K562 (cell line): ENCODE measurements around the gene MALSU1. TPM values are rescaled to one million over a fixed set of nuclear protein-coding genes. Genes with fewer than 3 reads are reported as not detected.

Experiments
- ADNP ChIP-seq: fragments of 200-800 bp; sonication (Bioruptor generic); IDR thresholded peaks from 2 replicates; pipeline ENCODE4 v1.6.1; 2016; ENCODE audit warnings: missing genetic modification characterization, missing compliant biosample characterization
- CBX2 ChIP-seq: fragments of 200-600 bp; sonication (generic); IDR thresholded peaks from one replicate; pipeline ENCODE4 v1.6.1; 2012; ENCODE audit warnings: mild to moderate bottlenecking, low read length, inconsistent platforms; ENCODE audit not compliant: insufficient read depth, poor library complexity, severe bottlenecking
- FOXP4 ChIP-seq: sonication (generic); formaldehyde crosslinking; IDR thresholded peaks from 2 replicates; pipeline ENCODE4 v1.8.0; 2022; ENCODE audit warnings: mild to moderate bottlenecking, missing genetic modification reagents, borderline replicate concordance
- HDAC1 ChIP-seq, 2 experiments: fragments of 450-650 bp; IDR thresholded peaks; 2 replicates each; pipeline ENCODE4 v1.6.1; 2016 to 2017; ENCODE audit warnings: inconsistent platforms in 1 of 2, mild to moderate bottlenecking in 1 of 2, moderate library complexity in 1 of 2
- HDAC2 ChIP-seq: fragments of 450-650 bp; IDR thresholded peaks from 2 replicates; pipeline ENCODE4 v1.6.1; 2016; ENCODE audit warnings: mild to moderate bottlenecking
- NR2C2 ChIP-seq, 2 experiments: fragments of 200-800 bp in 1 of 2; sonication (Bioruptor generic) in 1 of 2; sonication (generic) in 1 of 2; formaldehyde crosslinking in 1 of 2; IDR thresholded peaks; 2 replicates each; pipeline versions ENCODE4 v1.6.1 to v1.8.0; 2016 to 2022; ENCODE audit warnings: mild to moderate bottlenecking in 1 of 2, missing compliant biosample characterization in 1 of 2, missing genetic modification characterization in 1 of 2, missing genetic modification reagents in 1 of 2
- PTBP1 ChIP-seq: fragments of 200-400 bp; formaldehyde crosslinking; IDR thresholded peaks from 2 replicates; pipeline ENCODE4 v1.6.1; 2017; ENCODE audit warnings: low read depth, low read length
- RBM25 ChIP-seq: fragments of 200-400 bp; formaldehyde crosslinking; IDR thresholded peaks from 2 replicates; pipeline ENCODE4 v1.6.1; 2018; ENCODE audit warnings: low read length, low read depth, moderate library complexity; ENCODE audit not compliant: severe bottlenecking
- TAF15 ChIP-seq: fragments of 200-400 bp; formaldehyde crosslinking; IDR thresholded peaks from 2 replicates; pipeline ENCODE4 v1.6.1; 2017; ENCODE audit warnings: mild to moderate bottlenecking, low read depth, low read length, moderate library complexity
- ZNF23 ChIP-seq: fragments of 250-450 bp; sonication (Bioruptor Pico); IDR thresholded peaks from 2 replicates; pipeline ENCODE4 v1.4.0; 2020; ENCODE audit warnings: mild to moderate bottlenecking
- ZNF395 ChIP-seq: fragments of 200-800 bp; sonication (Bioruptor generic); IDR thresholded peaks from 2 replicates; pipeline ENCODE4 v1.6.1; 2017; ENCODE audit warnings: missing genetic modification characterization, missing compliant biosample characterization
- polyA plus RNA-seq, 8 experiments: library from polyadenylated mRNA; depleted of rRNA in 4 of 8; stranded (reverse) in 5 of 8; unstranded in 3 of 8; fragments of >200 nt; fragmentation: Nextera tagmentation in 2 of 8; fragmentation: Illumina TruSeq in 1 of 8; extraction: Ambion mirVana in 2 of 8; extraction: Trizol in 1 of 8; gene quantifications; 2 replicates each; pipeline versions ENCODE4 v1.2.1 to v1.2.3, GENCODE V29; 2011 to 2014; ENCODE audit warnings: inconsistent platforms in 1 of 8, missing spikeins in 1 of 8
- total RNA-seq, 7 experiments: library from RNA; depleted of rRNA in 6 of 7; stranded (reverse); fragments of >200 nt in 6 of 7; fragmentation: Illumina TruSeq in 2 of 7; extraction: Trizol in 2 of 7; gene quantifications; 2 replicates each; pipeline versions ENCODE4 v1.2.1 to v1.2.3, GENCODE V29; 2011 to 2021; ENCODE audit warnings: low replicate concordance in 1 of 7

MALSU1 gene
- total and polyA plus RNA-seq, 9 of the 15 experiments (the other 6 are each of a cell fraction or from before 2014, with no cell fraction given): 12.3 to 308 (median 81.2) TPM

- TF ChIP-seq FOXP4 (CRISPR knock-in tag): no peak
- TF ChIP-seq TAF15: no peak
- TF ChIP-seq NR2C2 (CRISPR knock-in tag; IDR thresholded peaks at IDR 0.05): 0 out of 2 replicates have a peak, but pooled peaks have one; percentile 18
- TF ChIP-seq NR2C2 (tag; IDR thresholded peaks at IDR 0.05): no peak
- no peak for TF ChIP-seq ZNF23
- TF ChIP-seq HDAC2: peak; percentile 64; the same call in 1 of the 2 replicates
- no peak for TF ChIP-seq CBX2
- 0 out of 2 replicates have a peak, but pooled peaks have one; percentile 77 for TF ChIP-seq PTBP1
- peak; percentile 96 for TF ChIP-seq RBM25
- 0 out of 4 replicates have a peak, but pooled peaks of 1 of the 2 experiments have one; percentile 27 for TF ChIP-seq HDAC1 (IDR thresholded peaks at IDR 0.05)
- peak; percentile 93 for TF ChIP-seq ADNP (tag)
- no peak for TF ChIP-seq ZNF395 (CRISPR knock-in tag)
These were observed 22.2 kb upstream of the MALSU1 start (continued) for GRCh38 chr7:23276947-23277346.
